Spleen (tissue), 7 donors: ENCODE results near the gene CYP1A2.

Source experiments
- CTCF ChIP-seq, 11 experiments: fragments of 200-600 bp in 7 of 11; fragments of 450-650 bp in 4 of 11; sonication (generic) in 4 of 11; IDR thresholded peaks in 8 of 11; conservative IDR thresholded peaks in 3 of 11; 1 replicate in 7 of 11; 2 replicates in 4 of 11; pipeline versions ENCODE4 v1.4.0 to v1.8.0; 2016 to 2021; ENCODE audit warnings: antibody characterized with exemption in 11 of 11, inconsistent platforms in 4 of 11, mild to moderate bottlenecking in 1 of 11
- POLR2A ChIP-seq, 3 donors: fragments of 450-650 bp; IDR thresholded peaks; one replicate each; pipeline ENCODE4 v1.5.1; 2017; ENCODE audit warnings: antibody characterized with exemption in 3 of 3, mild to moderate bottlenecking in 1 of 3
- donor health status: DM: no; HTN: no; CAD: no; lungs with moderate emphysema.
- donor health status: DM: no; HTN: no; CAD: no.
- donor health status: DM: no; HTN: no; CAD: no.

DNA sequence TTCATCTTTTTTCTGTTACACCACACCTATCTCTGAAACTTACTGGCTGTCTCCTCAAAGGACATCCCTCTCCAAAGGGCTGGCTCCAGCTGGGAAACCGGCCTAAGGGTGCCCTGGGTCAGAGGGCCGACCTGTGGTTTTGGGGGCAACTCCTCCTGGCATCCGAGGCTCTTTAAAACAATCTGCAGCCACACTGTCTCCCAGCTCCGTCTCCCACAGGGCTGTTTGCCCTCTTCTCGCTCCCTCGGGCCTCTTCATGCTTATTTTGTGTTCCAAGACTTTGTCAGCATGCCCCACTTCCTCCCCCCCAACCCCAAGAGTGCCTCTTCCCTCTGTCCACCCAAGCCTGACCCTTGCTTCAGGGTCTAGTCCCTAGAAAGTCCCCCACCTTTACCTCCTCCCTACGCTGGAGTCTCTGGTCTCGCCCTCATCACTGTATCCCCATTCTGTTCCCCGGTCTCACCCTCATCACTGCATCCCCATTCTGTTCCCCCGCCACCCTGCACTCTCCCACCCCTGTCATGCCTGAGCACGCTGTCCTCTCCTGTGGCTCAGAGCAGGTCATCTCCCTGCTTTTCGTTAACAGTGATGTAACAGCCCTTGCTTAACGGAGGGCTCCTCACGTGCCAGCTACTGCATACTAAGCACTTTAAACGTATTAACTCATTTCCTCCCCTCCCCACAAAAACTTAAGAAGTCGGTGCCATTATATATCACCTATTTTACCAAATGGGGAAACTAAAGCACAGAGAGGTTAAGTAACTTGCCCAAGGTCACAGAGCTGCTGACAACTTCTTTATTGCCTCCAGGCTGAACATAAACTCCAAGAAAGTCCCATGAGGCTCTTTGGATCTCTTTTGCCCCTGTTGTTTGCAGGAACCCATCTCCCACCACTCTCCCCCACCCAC is 32.1 kb downstream of the CYP1A2 start:
- TF ChIP-seq CTCF (IDR thresholded peaks at IDR 0.05 in 8 of 11, conservative IDR thresholded peaks at IDR 0.05 in 3 of 11) = peak in 1 of 11 experiments; percentile 4
- peak in 1 of 3 donors; percentile 7 for TF ChIP-seq POLR2A (IDR thresholded peaks at IDR 0.05)
